SK-N-SH (cell line): ENCODE results near the gene MFSD11. TPM values are rescaled to one million over a fixed set of nuclear protein-coding genes. Genes with fewer than 3 reads are reported as not detected.

Experiments used
- CHD2 ChIP-seq: fragments of 150-350 bp; IDR thresholded peaks from 2 replicates; pipeline ENCODE4 v1.6.1; 2018; ENCODE audit warnings: low read length; ENCODE audit not compliant: partially characterized antibody
- ELF1 ChIP-seq: IDR thresholded peaks from 2 replicates; pipeline ENCODE4 v1.4.0; 2012
- EP300 ChIP-seq, 2 experiments: IDR thresholded peaks; 2 replicates each; pipeline versions ENCODE4 v1.4.0 to v1.6.1; 2012; ENCODE audit warnings: borderline replicate concordance in 1 of 2, low read depth in 1 of 2, low read length in 1 of 2
- FOSL2 ChIP-seq: IDR thresholded peaks from 2 replicates; pipeline ENCODE4 v1.4.0; 2012; ENCODE audit warnings: low read depth, mild to moderate bottlenecking, moderate library complexity, borderline replicate concordance
- GABPA ChIP-seq: IDR thresholded peaks from 2 replicates; pipeline ENCODE4 v1.4.0; 2012; ENCODE audit warnings: low read depth, mild to moderate bottlenecking
- GATA2 ChIP-seq: sonication (generic); formaldehyde crosslinking; IDR thresholded peaks from 2 replicates; pipeline ENCODE4 v1.5.0; 2020; ENCODE audit warnings: mild to moderate bottlenecking, missing genetic modification reagents
- MEF2A ChIP-seq: IDR thresholded peaks from 2 replicates; pipeline ENCODE4 v1.4.0; 2012; ENCODE audit warnings: low read depth, borderline replicate concordance
- MXI1 ChIP-seq: IDR thresholded peaks from 2 replicates; pipeline ENCODE4 v1.6.1; 2012; ENCODE audit warnings: mild to moderate bottlenecking, low read depth, low read length, improper control_type of control experiment
- NFIC ChIP-seq: IDR thresholded peaks from 2 replicates; pipeline ENCODE4 v1.4.0; 2012; ENCODE audit warnings: borderline replicate concordance
- NRF1 ChIP-seq: IDR thresholded peaks from 2 replicates; pipeline ENCODE4 v1.6.1; 2012; ENCODE audit warnings: low read depth, mild to moderate bottlenecking, low read length
- RAD21 ChIP-seq: IDR thresholded peaks from 2 replicates; pipeline ENCODE4 v1.6.1; 2012; ENCODE audit warnings: mild to moderate bottlenecking, low read length
- RCOR1 ChIP-seq: fragments of 150-350 bp; IDR thresholded peaks from 2 replicates; pipeline ENCODE4 v1.6.1; 2017; ENCODE audit warnings: antibody characterized with exemption, low read length
- RXRA ChIP-seq: IDR thresholded peaks from 2 replicates; pipeline ENCODE4 v1.4.0; 2012; ENCODE audit warnings: low read depth, mild to moderate bottlenecking, borderline replicate concordance
- SIN3A ChIP-seq: IDR thresholded peaks from 2 replicates; pipeline ENCODE4 v1.6.1; 2012; ENCODE audit warnings: low read depth, mild to moderate bottlenecking, low read length, moderate library complexity, borderline replicate concordance
- TAF1 ChIP-seq: IDR thresholded peaks from 2 replicates; pipeline ENCODE4 v1.6.1; 2012; ENCODE audit warnings: low read depth, mild to moderate bottlenecking, low read length, moderate library complexity, borderline replicate concordance
- TEAD4 ChIP-seq: IDR thresholded peaks from 2 replicates; pipeline ENCODE4 v1.4.0; 2012; ENCODE audit warnings: mild to moderate bottlenecking, borderline replicate concordance; ENCODE audit not compliant: insufficient read depth
- YY1 ChIP-seq: IDR thresholded peaks from 2 replicates; pipeline ENCODE4 v1.4.0; 2012; ENCODE audit warnings: low read depth, mild to moderate bottlenecking
- polyA plus RNA-seq, 3 experiments: library from polyadenylated mRNA; depleted of rRNA; stranded (reverse); fragments of >200 nt; gene quantifications; 2 replicates each; pipeline ENCODE4 v1.2.3, GENCODE V29; 2012
- TF ChIP-seq, protein P1 (sequence below): IDR thresholded peaks from 2 replicates; pipeline ENCODE4 v1.4.0; 2012; ENCODE audit warnings: low read depth
- TF ChIP-seq, protein P2 (sequence below): fragments of 150-350 bp; IDR thresholded peaks from 2 replicates; pipeline ENCODE4 v1.6.1; 2016; ENCODE audit warnings: mild to moderate bottlenecking, low read depth, low read length
- TF ChIP-seq, protein P3 (sequence below): IDR thresholded peaks from 2 replicates; pipeline ENCODE4; 2012
- TF ChIP-seq, protein P4 (sequence below): IDR thresholded peaks from 2 replicates; pipeline ENCODE4 v1.4.0; 2012; ENCODE audit warnings: low read depth, borderline replicate concordance
- TF ChIP-seq, protein P5 (sequence below): IDR thresholded peaks from 2 replicates; pipeline ENCODE4 v1.6.1; 2012; ENCODE audit warnings: mild to moderate bottlenecking, low read depth, low read length, moderate library complexity

The MFSD11 gene
- polyA plus RNA-seq, 1 of the 3 experiments (the other 2 are of a cell fraction), result 22.7 TPM

DNA sequence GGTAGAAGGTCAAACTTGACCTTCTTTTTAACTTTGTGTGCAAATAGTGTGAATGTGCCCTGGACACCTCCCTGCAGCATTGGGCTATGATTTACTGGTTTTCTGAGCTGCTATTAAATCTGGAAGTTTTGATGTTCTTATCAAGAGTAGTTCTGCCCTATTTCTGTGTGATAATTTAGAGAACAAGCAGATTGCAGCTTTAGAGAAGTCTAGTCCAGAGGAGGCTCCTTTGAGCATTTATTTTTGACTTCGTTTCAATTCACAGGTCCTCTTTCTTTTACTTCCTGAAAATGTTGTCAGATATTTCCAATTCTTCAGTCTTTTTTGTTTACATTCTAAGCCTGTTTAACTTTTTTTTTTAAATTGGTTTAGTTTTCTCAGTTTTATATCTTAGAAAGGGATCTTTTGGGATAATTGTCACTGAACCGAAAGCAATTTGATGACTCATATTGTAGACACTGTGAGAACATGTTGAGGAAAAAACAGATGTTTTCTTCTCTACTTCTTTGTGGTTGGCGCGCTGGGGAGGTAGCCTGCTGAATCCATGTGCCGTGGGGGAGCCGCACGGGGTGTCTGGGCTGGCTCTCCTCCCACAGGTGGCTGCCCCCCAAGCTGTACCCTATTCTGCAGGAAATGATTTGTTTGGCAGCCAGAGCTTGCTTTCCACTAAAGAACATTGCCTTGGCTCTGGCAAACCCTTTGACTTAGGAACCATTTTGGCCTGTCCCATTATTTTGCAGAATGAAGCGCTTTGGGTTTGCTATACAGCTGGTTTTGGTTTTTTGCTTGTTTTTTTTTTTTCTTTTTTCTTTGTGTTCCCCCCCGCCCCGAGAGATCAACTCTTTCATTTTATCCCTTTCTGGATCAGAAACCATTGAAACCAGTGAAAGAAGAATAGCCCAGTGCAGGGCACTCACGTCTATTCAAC is 53.4 kb downstream of the MFSD11 start (continued):
- TF ChIP-seq CHD2 (no peak), GATA2 (CRISPR knock-in tag) (no peak), YY1 (no peak), TEAD4 (no peak), GABPA (no peak), MEF2A (no peak), EP300 (IDR thresholded peaks at IDR 0.05; ENCODE audit: borderline replicate concordance in 1 of 2, low read depth in 1 of 2, low read length in 1 of 2) (no peak), MXI1 (0 out of 2 replicates have a peak, but pooled peaks have one; percentile 48), NRF1 (no peak), ELF1 (no peak), RAD21 (no peak), RXRA (no peak), TAF1 (no peak), NFIC (peak; percentile 31; the same call in 1 of the 2 replicates), RCOR1 (peak; percentile 22; the same call in 1 of the 2 replicates), FOSL2 (peak; percentile 83), SIN3A (no peak)
- TF ChIP-seq, protein P1, sequence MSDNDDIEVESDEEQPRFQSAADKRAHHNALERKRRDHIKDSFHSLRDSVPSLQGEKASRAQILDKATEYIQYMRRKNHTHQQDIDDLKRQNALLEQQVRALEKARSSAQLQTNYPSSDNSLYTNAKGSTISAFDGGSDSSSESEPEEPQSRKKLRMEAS, result peak; percentile 64; the same call in 1 of the 2 replicates
- TF ChIP-seq, protein P2, sequence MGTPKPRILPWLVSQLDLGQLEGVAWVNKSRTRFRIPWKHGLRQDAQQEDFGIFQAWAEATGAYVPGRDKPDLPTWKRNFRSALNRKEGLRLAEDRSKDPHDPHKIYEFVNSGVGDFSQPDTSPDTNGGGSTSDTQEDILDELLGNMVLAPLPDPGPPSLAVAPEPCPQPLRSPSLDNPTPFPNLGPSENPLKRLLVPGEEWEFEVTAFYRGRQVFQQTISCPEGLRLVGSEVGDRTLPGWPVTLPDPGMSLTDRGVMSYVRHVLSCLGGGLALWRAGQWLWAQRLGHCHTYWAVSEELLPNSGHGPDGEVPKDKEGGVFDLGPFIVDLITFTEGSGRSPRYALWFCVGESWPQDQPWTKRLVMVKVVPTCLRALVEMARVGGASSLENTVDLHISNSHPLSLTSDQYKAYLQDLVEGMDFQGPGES, result no peak
- TF ChIP-seq, protein P3, sequence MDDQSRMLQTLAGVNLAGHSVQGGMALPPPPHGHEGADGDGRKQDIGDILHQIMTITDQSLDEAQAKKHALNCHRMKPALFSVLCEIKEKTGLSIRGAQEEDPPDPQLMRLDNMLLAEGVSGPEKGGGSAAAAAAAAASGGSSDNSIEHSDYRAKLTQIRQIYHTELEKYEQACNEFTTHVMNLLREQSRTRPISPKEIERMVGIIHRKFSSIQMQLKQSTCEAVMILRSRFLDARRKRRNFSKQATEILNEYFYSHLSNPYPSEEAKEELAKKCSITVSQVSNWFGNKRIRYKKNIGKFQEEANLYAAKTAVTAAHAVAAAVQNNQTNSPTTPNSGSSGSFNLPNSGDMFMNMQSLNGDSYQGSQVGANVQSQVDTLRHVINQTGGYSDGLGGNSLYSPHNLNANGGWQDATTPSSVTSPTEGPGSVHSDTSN, result no peak
- TF ChIP-seq, protein P4, sequence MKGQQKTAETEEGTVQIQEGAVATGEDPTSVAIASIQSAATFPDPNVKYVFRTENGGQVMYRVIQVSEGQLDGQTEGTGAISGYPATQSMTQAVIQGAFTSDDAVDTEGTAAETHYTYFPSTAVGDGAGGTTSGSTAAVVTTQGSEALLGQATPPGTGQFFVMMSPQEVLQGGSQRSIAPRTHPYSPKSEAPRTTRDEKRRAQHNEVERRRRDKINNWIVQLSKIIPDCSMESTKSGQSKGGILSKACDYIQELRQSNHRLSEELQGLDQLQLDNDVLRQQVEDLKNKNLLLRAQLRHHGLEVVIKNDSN, result no peak
- TF ChIP-seq, protein P5, sequence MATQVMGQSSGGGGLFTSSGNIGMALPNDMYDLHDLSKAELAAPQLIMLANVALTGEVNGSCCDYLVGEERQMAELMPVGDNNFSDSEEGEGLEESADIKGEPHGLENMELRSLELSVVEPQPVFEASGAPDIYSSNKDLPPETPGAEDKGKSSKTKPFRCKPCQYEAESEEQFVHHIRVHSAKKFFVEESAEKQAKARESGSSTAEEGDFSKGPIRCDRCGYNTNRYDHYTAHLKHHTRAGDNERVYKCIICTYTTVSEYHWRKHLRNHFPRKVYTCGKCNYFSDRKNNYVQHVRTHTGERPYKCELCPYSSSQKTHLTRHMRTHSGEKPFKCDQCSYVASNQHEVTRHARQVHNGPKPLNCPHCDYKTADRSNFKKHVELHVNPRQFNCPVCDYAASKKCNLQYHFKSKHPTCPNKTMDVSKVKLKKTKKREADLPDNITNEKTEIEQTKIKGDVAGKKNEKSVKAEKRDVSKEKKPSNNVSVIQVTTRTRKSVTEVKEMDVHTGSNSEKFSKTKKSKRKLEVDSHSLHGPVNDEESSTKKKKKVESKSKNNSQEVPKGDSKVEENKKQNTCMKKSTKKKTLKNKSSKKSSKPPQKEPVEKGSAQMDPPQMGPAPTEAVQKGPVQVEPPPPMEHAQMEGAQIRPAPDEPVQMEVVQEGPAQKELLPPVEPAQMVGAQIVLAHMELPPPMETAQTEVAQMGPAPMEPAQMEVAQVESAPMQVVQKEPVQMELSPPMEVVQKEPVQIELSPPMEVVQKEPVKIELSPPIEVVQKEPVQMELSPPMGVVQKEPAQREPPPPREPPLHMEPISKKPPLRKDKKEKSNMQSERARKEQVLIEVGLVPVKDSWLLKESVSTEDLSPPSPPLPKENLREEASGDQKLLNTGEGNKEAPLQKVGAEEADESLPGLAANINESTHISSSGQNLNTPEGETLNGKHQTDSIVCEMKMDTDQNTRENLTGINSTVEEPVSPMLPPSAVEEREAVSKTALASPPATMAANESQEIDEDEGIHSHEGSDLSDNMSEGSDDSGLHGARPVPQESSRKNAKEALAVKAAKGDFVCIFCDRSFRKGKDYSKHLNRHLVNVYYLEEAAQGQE, result no peak
